GM18520 (cell line): ENCODE measurements around the gene SERHL2.
"Not testable (repeated sequence)": the region's sequence is repeated elsewhere in the genome, so short reads cannot be mapped to it uniquely, and the experiment has no call there.

Experiments used
- ATAC-seq: cut with Tn5 transposase; IDR thresholded peaks from one replicate; pipeline ENCODE4 v1.9.1; 2021; ENCODE audit not compliant: unreplicated experiment

The SERHL2 gene

GRCh38 chr22:42553475-42554361 lies at the start of gene SERHL2:
TSS of gene SERHL2 (plus strand) at chr22:42553956. CDS start at chr22:42554021, 65 bp downstream.
- no peak for ATAC-seq

- not testable (repeated sequence) for ATAC-seq
Measured at GRCh38 chr22:42508327-42508974, 45.3 kb upstream of the SERHL2 start.

DNA sequence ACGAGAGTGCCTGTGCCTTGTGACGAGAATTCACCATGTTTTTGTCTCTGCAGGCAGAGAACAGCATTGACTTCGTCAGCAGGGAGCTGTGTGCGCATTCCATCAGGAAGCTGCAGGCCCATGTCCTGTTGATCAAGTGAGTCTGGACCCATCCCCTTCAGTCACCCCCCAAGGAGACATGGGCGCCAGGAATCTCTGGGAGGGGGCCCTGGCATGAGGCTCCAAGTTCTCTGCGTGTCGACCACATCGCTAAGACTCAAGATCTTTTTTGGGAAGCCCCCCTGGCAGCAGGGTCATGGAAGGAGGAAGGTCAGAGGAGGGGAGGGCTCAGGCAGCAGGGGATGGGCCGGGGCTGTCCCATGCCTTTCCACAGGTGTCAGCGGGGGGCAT lies 44.8 kb upstream of the SERHL2 start:
- not testable (repeated sequence) for ATAC-seq

GRCh38 chr22:42509548-42509947 lies 44.2 kb upstream of the SERHL2 start:
- ATAC-seq: no peak

- ATAC-seq: no peak
Measured at GRCh38 chr22:42511401-42511891, 42.3 kb upstream of the SERHL2 start.

DNA sequence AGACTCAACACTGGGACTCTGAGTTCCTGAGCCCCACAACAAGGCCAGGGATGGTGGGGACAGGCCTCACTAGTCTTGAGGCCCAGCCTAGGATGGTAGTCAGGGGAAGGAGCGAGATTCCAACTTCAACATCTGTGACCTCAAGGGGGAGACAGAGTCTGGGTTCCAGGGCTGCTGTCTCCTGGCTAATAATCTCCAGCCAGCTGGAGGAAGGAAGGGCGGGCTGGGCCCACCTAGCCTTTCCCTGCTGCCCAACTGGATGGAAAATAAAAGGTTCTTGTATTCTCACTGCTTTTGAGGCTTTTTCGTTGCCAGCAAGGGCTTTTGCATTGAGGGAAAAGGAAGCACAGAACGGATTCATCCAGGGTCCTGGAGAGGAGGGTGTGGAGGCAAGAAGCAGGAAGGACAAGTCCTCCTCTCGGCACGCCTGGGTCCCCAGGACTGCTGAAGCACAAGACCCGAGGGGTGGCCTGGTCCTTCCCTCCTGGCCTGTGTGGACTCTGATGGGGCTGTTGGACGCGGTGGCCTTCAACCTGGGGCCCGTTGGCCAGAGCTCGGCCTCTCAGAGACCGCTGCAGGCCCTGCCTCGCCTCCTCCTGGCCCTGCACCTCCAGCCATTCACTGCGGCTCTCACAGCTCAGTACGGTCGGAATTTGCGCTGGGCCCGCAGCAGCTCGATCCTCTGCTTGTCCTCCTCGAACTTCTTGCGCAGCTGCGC lies 41.3 kb upstream of the SERHL2 start:
- ATAC-seq: not testable (repeated sequence)

GRCh38 chr22:42514331-42514730 lies 39.4 kb upstream of the SERHL2 start:
- ATAC-seq: not testable (repeated sequence)

DNA sequence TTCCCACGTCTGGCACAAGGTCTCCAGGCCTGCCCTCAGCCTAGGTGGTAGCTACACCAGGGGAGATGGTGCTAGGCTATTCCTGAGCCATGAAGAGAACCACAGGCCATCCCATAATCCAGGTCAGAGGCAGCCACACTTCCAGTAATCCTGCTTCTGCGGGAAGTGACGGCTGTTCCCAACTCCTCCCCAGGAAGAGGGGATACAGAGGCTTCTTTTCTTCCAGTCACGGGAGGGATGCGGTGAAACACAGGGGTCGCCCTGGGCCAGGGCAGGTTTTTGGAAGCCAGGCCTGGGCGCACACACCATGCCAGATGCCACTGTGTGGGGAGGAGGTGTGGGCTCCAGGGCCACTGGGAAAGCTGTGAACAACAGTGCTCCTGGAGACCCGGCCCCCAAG lies 38.5 kb upstream of the SERHL2 start:
- not testable (repeated sequence) for ATAC-seq

DNA sequence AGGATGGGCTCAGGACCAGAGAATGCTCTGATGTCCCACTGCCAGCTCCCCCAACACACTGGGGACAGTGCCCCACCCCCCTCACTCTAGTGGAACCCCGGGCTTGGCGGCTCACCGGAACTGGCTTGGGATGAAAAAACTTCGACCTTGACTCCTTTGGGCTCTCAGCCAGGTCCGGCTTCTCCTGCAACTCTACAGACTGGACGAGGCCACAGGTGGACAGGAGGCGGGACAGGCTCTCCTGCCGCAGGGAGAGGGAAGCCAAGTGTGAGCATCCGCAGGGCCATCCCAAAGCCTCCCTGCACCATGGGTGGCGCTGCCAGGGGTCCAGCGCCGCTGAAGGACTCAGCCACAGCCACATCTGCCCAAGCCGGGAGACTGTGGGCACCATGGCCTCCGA lies 37.9 kb upstream of the SERHL2 start:
- ATAC-seq: no peak

DNA sequence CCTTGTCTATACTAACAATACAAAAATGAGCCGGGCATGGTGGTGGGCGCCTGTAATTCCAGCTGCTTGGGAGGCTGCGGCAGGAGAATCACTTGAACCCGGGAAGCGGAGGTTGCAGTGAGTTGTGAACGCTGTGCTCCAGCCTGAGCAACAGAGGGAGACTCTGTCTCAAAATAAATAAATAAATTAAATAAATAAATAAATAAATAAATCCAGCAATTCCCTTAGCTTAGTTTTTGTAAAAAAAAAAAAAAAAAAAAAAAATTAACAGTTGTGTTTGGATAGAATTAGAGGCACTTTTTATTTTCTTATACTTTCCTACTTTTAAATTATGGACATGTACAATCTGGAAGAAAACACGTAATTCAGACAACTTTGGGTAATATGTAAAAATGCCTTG lies 36.7 kb upstream of the SERHL2 start:
- not testable (repeated sequence) for ATAC-seq

DNA sequence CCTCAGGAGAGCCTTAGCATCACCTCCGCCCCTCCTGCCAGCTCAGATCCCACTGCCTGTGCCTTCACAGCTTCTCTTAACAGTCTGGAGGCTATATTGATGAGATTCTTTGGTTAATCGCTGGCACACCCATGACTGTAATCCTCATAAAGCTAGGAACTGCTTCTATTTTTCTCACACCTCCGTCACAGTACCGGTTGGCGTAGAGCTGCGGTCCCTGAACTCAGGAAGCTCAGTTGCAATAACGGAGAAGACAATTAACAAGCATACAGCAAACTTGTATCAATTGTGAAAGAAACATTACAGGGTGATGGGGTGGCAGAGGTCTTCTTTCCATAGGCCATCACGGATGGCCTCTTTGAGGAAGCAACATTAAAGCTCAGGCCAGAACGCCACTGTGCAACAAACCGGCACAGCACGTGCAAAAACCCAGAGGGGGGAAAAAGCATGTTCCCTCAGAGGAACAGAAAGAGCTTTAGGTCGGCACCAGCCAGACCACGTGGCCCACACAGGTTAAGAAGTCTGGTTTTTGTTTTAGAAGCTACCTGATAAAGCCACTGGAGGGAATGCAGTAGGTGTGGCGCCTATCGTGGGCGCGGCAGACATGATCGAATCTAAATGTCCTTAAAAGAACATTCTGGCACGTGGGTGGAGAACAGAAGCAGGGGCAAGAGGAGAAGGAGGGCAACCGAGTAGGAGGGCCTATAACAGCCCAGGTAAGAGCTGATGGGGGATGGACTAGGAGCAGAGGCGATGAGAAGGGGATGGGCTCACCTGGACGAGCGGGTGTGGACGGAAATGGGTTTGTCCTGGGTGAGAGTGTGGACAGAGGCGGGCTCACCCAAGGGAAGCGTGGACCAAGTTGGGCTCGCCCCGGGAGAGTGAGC lies 34.9 kb upstream of the SERHL2 start:
- peak; percentile 8 for ATAC-seq

- ATAC-seq: peak; percentile 49
Measured at GRCh38 chr22:42519525-42520401, 34.0 kb upstream of the SERHL2 start, which contains the start of gene RRP7A. TSS of gene RRP7A (minus strand) at chr22:42519796. CDS start at chr22:42519786, 10 bp downstream.

GRCh38 chr22:42521228-42521546 lies 32.6 kb upstream of the SERHL2 start:
- no peak for ATAC-seq

GRCh38 chr22:42522546-42522945 lies 31.2 kb upstream of the SERHL2 start:
- no peak for ATAC-seq

DNA sequence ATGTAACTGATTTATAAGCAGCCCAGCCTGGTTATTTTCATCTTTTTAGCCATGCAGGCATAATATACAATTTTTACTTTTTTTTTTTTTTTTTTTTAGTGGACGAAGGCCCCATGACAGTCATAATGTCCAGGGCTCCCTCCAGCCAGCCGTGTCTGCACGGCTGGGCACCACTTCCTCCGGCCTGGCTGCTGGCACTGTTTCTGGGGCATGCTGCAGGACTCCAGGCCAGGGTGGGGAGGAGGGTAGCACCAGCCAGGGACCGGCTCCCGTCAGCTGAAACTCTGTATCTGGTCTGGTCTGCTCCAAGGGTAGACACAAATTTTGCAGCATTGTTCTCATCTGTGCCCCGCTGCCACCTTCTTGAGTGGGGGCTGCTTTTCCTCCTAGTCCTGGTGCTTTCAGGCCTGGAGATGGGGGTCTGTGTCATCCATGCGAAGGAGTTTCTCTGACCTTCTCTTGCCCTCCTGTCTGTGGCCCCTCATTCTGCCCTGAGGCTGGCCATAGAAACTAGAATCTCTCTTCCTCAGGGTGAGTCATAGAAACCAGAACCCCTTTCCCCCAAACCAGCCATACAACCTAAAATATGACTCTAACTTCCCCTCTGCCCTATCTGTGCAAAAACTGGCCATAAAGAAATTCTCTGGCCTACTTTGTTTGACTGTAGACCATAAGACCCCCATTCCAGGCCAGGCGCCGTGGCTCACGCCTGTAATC lies 25.0 kb upstream of the SERHL2 start:
- no peak for ATAC-seq

GRCh38 chr22:42529435-42529834 lies 24.3 kb upstream of the SERHL2 start:
- not testable (repeated sequence) for ATAC-seq

- not testable (repeated sequence) for ATAC-seq
Measured at GRCh38 chr22:42531401-42532084, 22.2 kb upstream of the SERHL2 start.

DNA sequence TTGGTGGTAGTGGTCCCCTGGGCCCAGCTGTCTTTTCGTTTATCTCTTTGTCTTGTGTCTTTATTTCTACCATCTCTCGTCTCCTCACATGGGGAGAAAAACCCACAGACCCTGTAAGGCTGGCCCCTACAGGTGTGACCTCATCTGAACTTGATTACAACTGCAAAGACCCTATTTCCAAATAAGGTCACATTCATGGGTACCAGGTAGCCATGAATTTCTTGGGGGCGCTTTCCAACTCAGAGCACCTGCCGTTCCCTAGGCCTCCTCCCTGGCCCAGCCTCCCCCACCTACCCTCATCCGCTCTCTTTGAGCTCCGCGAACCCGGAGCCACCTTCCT lies 20.1 kb upstream of the SERHL2 start:
- no peak for ATAC-seq
